PC-3 (cell line): Measurements from ENCODE around the gene ARF1. TPM values are rescaled to one million over a fixed set of nuclear protein-coding genes. Genes with fewer than 3 reads are reported as not detected.

Experiments
- ATAC-seq: fragments of 200-7000 bp; cut with Tn5 transposase; 2 replicates; pipeline ENCODE4 v1.9.1; 2020; ENCODE audit warnings: mild to moderate bottlenecking, moderate library complexity
- BruUV-seq: library from RNA; stranded (reverse); fragments of 400-500 nt; replicated peaks from 2 replicates; lab custom pipeline; 2021; lab: Mats Ljungman, UMichigan
- CTCF ChIA-PET: fragments of 300-600 bp; sonication (Branson Sonifier 250); formaldehyde crosslinking; loops from one replicate; lab custom pipeline; 2022; ENCODE audit warnings: antibody characterized with exemption; lab: Charles Lee
- POLR2A ChIA-PET: fragments of 300-600 bp; sonication (Branson Sonifier 250); formaldehyde crosslinking; loops from one replicate; lab custom pipeline; 2022; ENCODE audit warnings: antibody characterized with exemption; ENCODE audit not compliant: unreplicated experiment; lab: Charles Lee
- DNase-seq: peaks from one replicate; pipeline ENCODE4 v3.0.0-alpha.2; 2015
- H2AFZ ChIP-seq: fragments of 300-600 bp; sonication (generic); 2 replicates; pipeline ENCODE4 v1.6.0; 2016; ENCODE audit warnings: antibody characterized with exemption, low read length
- H3F3A ChIP-seq: fragments of 300-600 bp; sonication (generic); one replicate; pipeline ENCODE4 v1.6.0; 2017; ENCODE audit warnings: antibody characterized with exemption, low read length, control low read depth, mild to moderate bottlenecking; ENCODE audit not compliant: unreplicated experiment
- H3K27ac ChIP-seq: fragments of 300-600 bp; sonication (generic); 2 replicates; pipeline ENCODE4 v1.5.1; 2016; ENCODE audit warnings: mild to moderate bottlenecking, low read length
- H3K27me3 ChIP-seq: fragments of 300-600 bp; sonication (generic); 2 replicates; pipeline ENCODE4 v1.6.1; 2016; ENCODE audit warnings: low read length, mixed read lengths
- H3K36me3 ChIP-seq: fragments of 300-600 bp; sonication (generic); 2 replicates; pipeline ENCODE4 v1.6.1; 2016; ENCODE audit warnings: low read depth, mixed run types, low read length, mixed read lengths
- H3K4me1 ChIP-seq: fragments of 300-600 bp; sonication (generic); 2 replicates; pipeline ENCODE4 v1.5.1; 2016; ENCODE audit warnings: low read length; ENCODE audit not compliant: insufficient read depth
- H3K4me2 ChIP-seq: fragments of 300-600 bp; sonication (generic); 2 replicates; pipeline ENCODE4 v1.6.0; 2016; ENCODE audit warnings: low read length
- H3K4me3 ChIP-seq: fragments of 300-600 bp; sonication (generic); 2 replicates; pipeline ENCODE4 v1.5.1; 2016; ENCODE audit warnings: mild to moderate bottlenecking, low read length, mixed read lengths
- H3K79me2 ChIP-seq: fragments of 300-600 bp; sonication (generic); 2 replicates; pipeline ENCODE4 v1.6.1; 2017; ENCODE audit warnings: low read length, mixed read lengths
- H3K9ac ChIP-seq: fragments of 300-600 bp; sonication (generic); 2 replicates; pipeline ENCODE4 v1.6.0; 2016; ENCODE audit warnings: mild to moderate bottlenecking, low read length
- H3K9me2 ChIP-seq: fragments of 300-600 bp; sonication (generic); replicated peaks from 2 replicates; pipeline ENCODE4 v1.6.1; 2016; ENCODE audit warnings: mixed run types, low read length, mixed read lengths
- H3K9me3 ChIP-seq: fragments of 300-600 bp; sonication (generic); 2 replicates; pipeline ENCODE4 v1.6.1; 2016; ENCODE audit warnings: low read length, mixed read lengths
- H4K20me1 ChIP-seq: fragments of 300-600 bp; sonication (generic); 2 replicates; pipeline ENCODE4 v1.6.1; 2016; ENCODE audit warnings: low read length, mixed read lengths
- CTCF ChIP-seq: fragments of 300-600 bp; sonication (generic); conservative IDR thresholded peaks from 2 replicates; pipeline ENCODE4 v1.5.1; 2017; ENCODE audit warnings: antibody characterized with exemption, low read depth, mild to moderate bottlenecking, low read length
- EZH2 ChIP-seq: fragments of 300-600 bp; sonication (generic); IDR thresholded peaks from one replicate; pipeline ENCODE4 v1.6.1; 2017; ENCODE audit warnings: antibody characterized with exemption, mild to moderate bottlenecking, low read length; ENCODE audit not compliant: unreplicated experiment
- EZH2phosphoT487 ChIP-seq: fragments of 300-600 bp; sonication (generic); IDR thresholded peaks from 2 replicates; pipeline ENCODE4 v1.6.1; 2018; ENCODE audit warnings: mild to moderate bottlenecking, antibody characterized with exemption, low read length, borderline replicate concordance
- intact Hi-C: fragments of 100-400 bp; cut with micrococcal nuclease; formaldehyde crosslinking; loops from 2 replicates; pipeline ENCODE4 v1.9.0; 2023
- total RNA-seq: library from RNA; depleted of rRNA; stranded (reverse); fragments of >200 nt; gene quantifications from 2 replicates; pipeline ENCODE4 v1.2.3, GENCODE V29; 2014

Gene ARF1
- total RNA-seq, 1 experiment from 2014 or later: 688 TPM

- Histone ChIP-seq H3K27ac (no peak overlapping the region), H3K4me3 (no peak overlapping the region), H3K36me3 (no peaks in the 10 kb centered on the region), H4K20me1 (no peaks in the 10 kb centered on the region; the same call in 1 of the 2 replicates), H3K9ac (no peak overlapping the region), H3K27me3 (no peaks in the 10 kb centered on the region), H3K9me3 (no peaks in the 10 kb centered on the region), H3K79me2 (no peaks in the 10 kb centered on the region), H3K4me1 (no peaks in the 10 kb centered on the region), H3K4me2 (no peak overlapping the region), H3K9me2 (no peaks in the 10 kb centered on the region), H2AFZ (no peak overlapping the region), H3F3A (no peaks in the 10 kb centered on the region)
- no TSS peak for BruUV-seq
- POLR2A ChIA-PET: no interaction called here
- intact Hi-C loops: no loop called here
- no peak for DNase-seq
- CTCF ChIA-PET: no interaction called here
- ATAC-seq: no peak; the same call in 1 of the 2 replicates
- TF ChIP-seq EZH2 (no peak), EZH2phosphoT487 (no peak), CTCF (no peak)
Measured at GRCh38 chr1:228072658-228073043, 9.9 kb upstream of the ARF1 start.

GRCh38 chr1:228073061-228073856 lies 9.2 kb upstream of the ARF1 start:
- intact Hi-C loops: no loop called here
- TF ChIP-seq EZH2phosphoT487 (no peak), EZH2 (no peak), CTCF (no peak)

More at GRCh38 chr1:228073061-228073856, 9.2 kb upstream of the ARF1 start:
- Histone ChIP-seq H4K20me1 (no peaks in the 10 kb centered on the region; the same call in 1 of the 2 replicates), H3K27me3 (no peaks in the 10 kb centered on the region), H3K9me2 (no peaks in the 10 kb centered on the region), H3K4me2 (no peak overlapping the region), H3K4me1 (no peaks in the 10 kb centered on the region), H3F3A (no peaks in the 10 kb centered on the region), H2AFZ (no peak overlapping the region), H3K27ac (no peak overlapping the region), H3K4me3 (no peak overlapping the region), H3K9me3 (no peaks in the 10 kb centered on the region), H3K79me2 (no peaks in the 10 kb centered on the region), H3K9ac (no peak overlapping the region), H3K36me3 (no peaks in the 10 kb centered on the region)
- DNase-seq (no peak), ATAC-seq (no peak)
- BruUV-seq: no TSS peak
- CTCF ChIA-PET: interaction anchor here (1.2 kb wide), 1 partner anchor 74 kb away, joined by 4 read pairs; no protein-coding TSS in a partner anchor
- POLR2A ChIA-PET: no interaction called here
